Vagina (tissue), 2 donors: Measurements from ENCODE around the gene CD1E. TPM values are rescaled to one million over a fixed set of nuclear protein-coding genes. Genes with fewer than 3 reads are reported as not detected.

Source experiments
- DNase-seq, 2 donors: peaks; one replicate each; pipeline ENCODE4 v3.0.0-alpha.2; 2017; ENCODE audit errors: extremely low spot score in 2 of 2
- H3K27ac ChIP-seq: fragments of 200-600 bp; sonication (generic); one replicate; pipeline ENCODE4 v1.5.1; 2019
- H3K27me3 ChIP-seq: fragments of 200-600 bp; sonication (generic); one replicate; pipeline ENCODE4 v1.5.1; 2019
- H3K36me3 ChIP-seq, 2 donors: fragments of 200-600 bp; sonication (generic); one replicate each; pipeline ENCODE4 v1.5.1; 2017 to 2019
- H3K4me1 ChIP-seq: fragments of 200-600 bp; sonication (generic); one replicate; pipeline ENCODE4 v1.5.1; 2019
- H3K4me3 ChIP-seq, 2 donors: fragments of 200-600 bp; sonication (generic); 1 replicate in 1 of 2; 2 replicates in 1 of 2; pipeline ENCODE4 v1.5.1; 2016 to 2019
- H3K9me3 ChIP-seq: fragments of 200-600 bp; sonication (generic); one replicate; pipeline ENCODE4 v1.5.1; 2019
- CTCF ChIP-seq, 3 experiments: fragments of 450-650 bp in 2 of 3; fragments of 200-600 bp in 1 of 3; sonication (generic) in 1 of 3; IDR thresholded peaks; one replicate each; pipeline ENCODE4 v1.5.1; 2017 to 2019; ENCODE audit warnings: antibody characterized with exemption in 3 of 3, mild to moderate bottlenecking in 2 of 3, moderate library complexity in 2 of 3
- POLR2A ChIP-seq, 2 donors: fragments of 450-650 bp; IDR thresholded peaks; one replicate each; pipeline ENCODE4 v1.6.1; 2017; ENCODE audit warnings: antibody characterized with exemption in 2 of 2, mild to moderate bottlenecking in 2 of 2, moderate library complexity in 2 of 2
- POLR2AphosphoS5 ChIP-seq, 2 donors: sonication (generic); formaldehyde crosslinking; IDR thresholded peaks; one replicate each; pipeline ENCODE4 v1.9.0; 2017; ENCODE audit warnings: antibody characterized with exemption in 2 of 2, mild to moderate bottlenecking in 2 of 2, low read depth in 1 of 2; ENCODE audit not compliant: insufficient read depth in 1 of 2
- intact Hi-C: fragments of 100-400 bp; cut with DNase I; formaldehyde crosslinking; loops from one replicate; pipeline ENCODE4 v1.15.1; 2023
- total RNA-seq: library from RNA; depleted of rRNA; stranded (reverse); fragments of >200 nt; gene quantifications from one replicate; pipeline ENCODE4 v1.2.3, GENCODE V29; 2016

CD1E gene
- total RNA-seq, 1 donor from 2014 or later = 2.5 TPM

GRCh38 chr1:158400871-158401270 lies 47.2 kb downstream of the CD1E start:
- Histone ChIP-seq H3K36me3 (no peaks in the 10 kb centered on the region), H3K27me3 (no peaks in the 10 kb centered on the region), H3K4me3 (no peak overlapping the region), H3K27ac (no peak overlapping the region), H3K9me3 (no peaks in the 10 kb centered on the region), H3K4me1 (no peaks in the 10 kb centered on the region)
- no peak for TF ChIP-seq CTCF (IDR thresholded peaks at IDR 0.05)
- TF ChIP-seq POLR2A (IDR thresholded peaks at IDR 0.05) = no peak
- no peak for TF ChIP-seq POLR2AphosphoS5 (IDR thresholded peaks at IDR 0.05; ENCODE audit: insufficient read depth in 1 of 2, low read depth in 1 of 2)
- no peak for DNase-seq
- intact Hi-C loops = no loop called here

- Histone ChIP-seq H3K27ac (no peak overlapping the region), H3K27me3 (no peaks in the 10 kb centered on the region), H3K9me3 (no peaks in the 10 kb centered on the region), H3K4me3 (no peak overlapping the region), H3K36me3 (no peaks in the 10 kb centered on the region), H3K4me1 (no peaks in the 10 kb centered on the region)
- DNase-seq = no peak
- TF ChIP-seq POLR2AphosphoS5 (IDR thresholded peaks at IDR 0.05; ENCODE audit: insufficient read depth in 1 of 2, low read depth in 1 of 2) (no peak), POLR2A (IDR thresholded peaks at IDR 0.05) (no peak), CTCF (IDR thresholded peaks at IDR 0.05) (no peak)
- intact Hi-C loops = no loop called here
These were observed 53.4 kb downstream of the CD1E start for GRCh38 chr1:158407092-158407491.

Other genes starting within 250 kb of the CD1E start
- gene CD1D, start 173.0 kb upstream of the CD1E start, total RNA-seq = 0.49 TPM
- gene CD1A, start 99.5 kb upstream of the CD1E start, total RNA-seq = 2.2 TPM
- gene CD1C, start 64.0 kb upstream of the CD1E start, total RNA-seq = 9.6 TPM
- not detected for gene CD1B, start 22.4 kb upstream of the CD1E start, total RNA-seq
- gene OR10T2, start 45.6 kb downstream of the CD1E start, total RNA-seq = not detected
- not detected for gene OR10K2, start 72.3 kb downstream of the CD1E start, total RNA-seq
- gene OR10K1, start 107.9 kb downstream of the CD1E start, total RNA-seq = not detected
- not detected for gene OR10R2, start 118.3 kb downstream of the CD1E start, total RNA-seq
- gene OR6Y1, start 200.5 kb downstream of the CD1E start, total RNA-seq = not detected
- gene OR6P1, start 216.7 kb downstream of the CD1E start, total RNA-seq = not detected
- gene OR10X1, start 226.0 kb downstream of the CD1E start, total RNA-seq = not detected